Measurements from ENCODE around the gene GTF2H2C. TPM values are rescaled to one million over a fixed set of nuclear protein-coding genes. Genes with fewer than 3 reads are reported as not detected.

The GTF2H2C gene
- total and polyA plus RNA-seq, 2 of the 8 experiments (the other 6 are each of a cell fraction or from before 2014, with no cell fraction given), result 20.8 to 45.1 TPM

DNA sequence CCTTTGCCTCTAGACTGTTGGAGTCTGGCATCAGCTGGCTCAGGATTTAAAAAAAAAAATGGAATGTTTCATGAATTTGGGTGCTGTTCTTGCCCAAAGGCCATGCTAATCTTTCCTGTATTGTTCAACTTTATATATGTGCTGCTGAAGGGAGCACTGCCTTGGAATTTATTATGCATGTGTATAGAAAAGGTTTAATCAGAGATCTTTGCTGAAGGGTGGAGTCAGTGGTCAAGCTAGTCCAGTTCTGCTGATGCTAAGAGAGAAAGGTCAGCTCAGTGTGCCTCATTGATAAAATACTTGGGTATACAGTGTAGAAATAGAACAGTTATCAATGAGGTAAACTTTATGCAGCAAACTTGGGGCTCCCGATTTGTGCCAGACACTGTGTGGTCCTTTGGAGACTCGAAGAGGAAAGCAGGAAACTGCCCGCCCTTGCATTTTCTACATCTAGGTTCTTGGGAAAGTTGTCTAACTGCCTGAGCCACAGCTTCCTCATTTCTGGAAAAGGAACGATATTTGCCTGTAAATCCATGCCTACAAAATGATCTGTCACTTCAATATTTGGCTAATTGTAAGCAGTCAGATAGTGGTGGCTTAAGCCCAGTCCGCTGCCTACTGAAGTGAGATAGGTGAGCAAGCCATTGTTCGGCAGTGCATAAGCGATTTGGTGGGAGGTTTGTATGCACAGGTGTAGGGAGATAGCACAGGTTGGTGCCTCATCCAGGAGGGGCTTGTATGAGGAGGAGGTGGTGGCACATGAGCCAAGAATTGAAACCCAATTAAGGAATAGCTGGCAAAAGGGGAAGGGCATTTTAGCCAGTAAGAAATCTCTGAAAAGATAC lies 29.2 kb upstream of the GTF2H2C start:
- Histone ChIP-seq H3K14ac (ENCODE audit: insufficient read length) (no peak overlapping the region), H4K5ac (ENCODE audit: insufficient read length, low read depth, low read length) (no peak overlapping the region), H2BK5ac (ENCODE audit: low read depth, low read length) (0 out of 2 replicates have a peak overlapping the region, but pooled peaks have one; percentile 3), H4K8ac (ENCODE audit: extremely low read depth, insufficient read depth, low read length) (no peak overlapping the region), H2BK120ac (replicated peaks; ENCODE audit: low read depth, low read length) (no peak overlapping the region), H3K23ac (ENCODE audit: insufficient read length) (no peak overlapping the region), H4K20me1 (replicated peaks in 1 of 2; ENCODE audit: control insufficient read depth in 1 of 2, insufficient read depth in 2 of 2, low read length in 2 of 2) (peaks cover 2% of the 10 kb centered on the region in 2 experiments), H3K4me3 (ENCODE audit: extremely low read depth in 1 of 4, insufficient read depth in 2 of 4, low read depth in 3 of 4, low read length in 4 of 4) (no peak overlapping the region), H2BK12ac (ENCODE audit: low read depth, low read length) (no peak overlapping the region), H3K4ac (replicated peaks; ENCODE audit: insufficient read length, low read depth, low read length) (no peak overlapping the region), H2BK15ac (ENCODE audit: low read length) (no peak overlapping the region), H3K27me3 (replicated peaks in 1 of 4; ENCODE audit: control insufficient read depth in 3 of 4, extremely low read depth in 1 of 4, insufficient read depth in 3 of 4, low read length in 3 of 4) (no peaks in the 10 kb centered on the region), H3K23me2 (ENCODE audit: low read depth, low read length) (no peaks in the 10 kb centered on the region), H3K9me3 (ENCODE audit: insufficient read depth in 2 of 2, low read depth in 1 of 2, low read length in 1 of 2) (no peaks in the 10 kb centered on the region), H3K4me1 (replicated peaks in 1 of 4; ENCODE audit: control insufficient read depth in 3 of 4, insufficient read depth in 4 of 4, low read length in 3 of 4) (peaks cover 0 to 8% (median 2%) of the 10 kb centered on the region in 4 experiments; a peak in 2 of 7 replicates), H3K18ac (ENCODE audit: extremely low read depth, low read length) (no peak overlapping the region), H3K79me1 (ENCODE audit: low read depth, low read length) (no peaks in the 10 kb centered on the region; the same call in 1 of the 2 replicates), H3K56ac (replicated peaks; ENCODE audit: insufficient read length, low read depth, low read length) (no peak overlapping the region), H3K36me3 (ENCODE audit: control insufficient read depth in 2 of 4, insufficient read depth in 4 of 4, low read length in 3 of 4) (peaks cover 0 to 6% (median 0%) of the 10 kb centered on the region in 4 experiments; a peak in 1 of 8 replicates), H2BK20ac (ENCODE audit: low read length) (no peak overlapping the region), H2AK5ac (ENCODE audit: low read depth, low read length) (no peak overlapping the region), H3K9ac (replicated peaks in 1 of 4; ENCODE audit: extremely low read depth in 1 of 4, low read depth in 3 of 4, low read length in 3 of 4) (no peak overlapping the region), H3K79me2 (ENCODE audit: control insufficient read depth in 1 of 2, insufficient read depth in 2 of 2, low read length in 2 of 2) (peaks cover 0 to 10% of the 10 kb centered on the region in 2 experiments; a peak in 1 of 4 replicates), H3K27ac (ENCODE audit: low read depth, low read length) (no peak overlapping the region), H4K91ac (replicated peaks; ENCODE audit: insufficient read length, low read length) (no peak overlapping the region), H2AFZ (ENCODE audit: low read length) (no peak overlapping the region), H3K4me2 (ENCODE audit: insufficient read depth in 1 of 2, low read depth in 2 of 2, low read length in 2 of 2) (no peak overlapping the region)
- CTCF ChIA-PET (ENCODE audit: partially characterized antibody), result interaction anchor here (0.6 kb wide), 1 partner anchor 332 kb away, joined by 3 read pairs; no protein-coding TSS in a partner anchor
- 92% methylated on average over 7 of the region's 7 CpGs; no CpG with 5 or more reads in 1 of the 2 experiments for WGBS, 2 experiments (ENCODE audit: extremely low coverage in 1 of 2, insufficient coverage in 1 of 2, insufficient read length in 1 of 2, insufficient replicate concordance in 2 of 2, low coverage in 1 of 2, low lambda C conversion rate in 2 of 2, missing lambda C conversion rate in 1 of 2)
- DNase-seq (ENCODE audit: low read depth in 1 of 2, low spot score in 2 of 2), result no peak
- FAIRE-seq, result no peak
- POLR2A ChIA-PET (ENCODE audit: partially characterized antibody), result no interaction called here
- TF ChIP-seq SP1 (IDR thresholded peaks at IDR 0.05; ENCODE audit: low read depth, low read length) (no peak), CTBP2 (IDR thresholded peaks at IDR 0.05; ENCODE audit: borderline replicate concordance, insufficient read depth, insufficient read length, low read length) (no peak)
